WERI-Rb-1 (cell line): ENCODE measurements around the gene DFFB.
A peak's percentile ranks its signal among the peaks of the same experiment; 100 is the strongest.

ENCODE experiments used
- DNase-seq: peaks from one replicate; pipeline ENCODE4 v3.0.0-alpha.2; 2020
- H3K27ac ChIP-seq: fragments of 250-450 bp; sonication (Bioruptor Pico); 2 replicates; pipeline ENCODE4 v1.5.1; 2020; ENCODE audit warnings: mild to moderate bottlenecking, moderate library complexity
- H3K27me3 ChIP-seq: fragments of 250-450 bp; sonication (Bioruptor Pico); 2 replicates; pipeline ENCODE4 v1.5.1; 2021; ENCODE audit warnings: mild to moderate bottlenecking, low read depth, moderate library complexity; ENCODE audit not compliant: insufficient read depth, severe bottlenecking
- H3K36me3 ChIP-seq: fragments of 250-450 bp; sonication (Bioruptor Pico); 2 replicates; pipeline ENCODE4 v1.5.1; 2020; ENCODE audit warnings: mild to moderate bottlenecking, moderate library complexity
- H3K4me3 ChIP-seq: 2 replicates; pipeline ENCODE4 v1.5.1; 2011; ENCODE audit warnings: low read depth, mild to moderate bottlenecking, control low read depth, low read length
- H3K9me3 ChIP-seq: fragments of 250-450 bp; sonication (Bioruptor Pico); 2 replicates; pipeline ENCODE4 v1.5.1; 2021; ENCODE audit warnings: mild to moderate bottlenecking, moderate library complexity; ENCODE audit not compliant: severe bottlenecking
- CTCF ChIP-seq: IDR thresholded peaks from 2 replicates; pipeline ENCODE4 v1.5.1; 2011; ENCODE audit warnings: low read depth, mild to moderate bottlenecking, control low read depth, inconsistent platforms, low read length

The DFFB gene

GRCh38 chr1:3846541-3846940 is 10.7 kb upstream of the DFFB start:
- no peak overlapping the region for H3K4me3 ChIP-seq
- no peak overlapping the region for H3K27ac ChIP-seq
- no peak for TF ChIP-seq CTCF
- no peaks in the 10 kb centered on the region for H3K9me3 ChIP-seq
- no peak for DNase-seq
- peaks cover 43% of the 10 kb centered on the region for H3K36me3 ChIP-seq
- no peaks in the 10 kb centered on the region for H3K27me3 ChIP-seq

GRCh38 chr1:3847081-3847480 is 10.2 kb upstream of the DFFB start:
- Histone ChIP-seq H3K27ac (no peak overlapping the region), H3K4me3 (no peak overlapping the region), H3K36me3 (peaks cover 48% of the 10 kb centered on the region), H3K9me3 (no peaks in the 10 kb centered on the region), H3K27me3 (no peaks in the 10 kb centered on the region)
- DNase-seq, result no peak
- no peak for TF ChIP-seq CTCF

- no peak for TF ChIP-seq CTCF
- no peak overlapping the region for H3K27ac ChIP-seq
- no peak for DNase-seq
- H3K27me3 ChIP-seq, result no peaks in the 10 kb centered on the region
- no peaks in the 10 kb centered on the region for H3K9me3 ChIP-seq
- H3K36me3 ChIP-seq, result peaks cover 30% of the 10 kb centered on the region
- H3K4me3 ChIP-seq, result no peak overlapping the region
Measured at GRCh38 chr1:3850857-3851256, 6.4 kb upstream of the DFFB start.

- Histone ChIP-seq H3K27ac (no peak overlapping the region), H3K36me3 (peaks cover 30% of the 10 kb centered on the region), H3K27me3 (no peaks in the 10 kb centered on the region), H3K9me3 (no peaks in the 10 kb centered on the region), H3K4me3 (no peak overlapping the region)
- no peak for DNase-seq
- TF ChIP-seq CTCF, result no peak
Measured at GRCh38 chr1:3851292-3851691, 6.0 kb upstream of the DFFB start.

- H3K27ac ChIP-seq, result no peak overlapping the region
- peaks cover 29% of the 10 kb centered on the region for H3K36me3 ChIP-seq
- no peak overlapping the region for H3K4me3 ChIP-seq
- no peaks in the 10 kb centered on the region for H3K9me3 ChIP-seq
- H3K27me3 ChIP-seq, result no peaks in the 10 kb centered on the region
- no peak for TF ChIP-seq CTCF
- peak; percentile 26 for DNase-seq
Measured at GRCh38 chr1:3852091-3852490, 5.2 kb upstream of the DFFB start.

- Histone ChIP-seq H3K9me3 (no peaks in the 10 kb centered on the region), H3K36me3 (peaks cover 21% of the 10 kb centered on the region), H3K27me3 (no peaks in the 10 kb centered on the region), H3K27ac (no peak overlapping the region), H3K4me3 (no peak overlapping the region)
- TF ChIP-seq CTCF, result no peak
- DNase-seq, result no peak
Measured at GRCh38 chr1:3852711-3853485, 4.4 kb upstream of the DFFB start.
